Activated T-helper 9 cell treated with anti-CD3 and anti-CD28 coated beads, Interleukin-2, amount 50 U/mL, for 16 hours (primary cell): ENCODE results near the gene IL16.

ENCODE experiments used
- DNase-seq: peaks from one replicate; pipeline ENCODE4 v3.0.0-alpha.2; 2020; ENCODE audit warnings: low read depth

Gene IL16

DNA sequence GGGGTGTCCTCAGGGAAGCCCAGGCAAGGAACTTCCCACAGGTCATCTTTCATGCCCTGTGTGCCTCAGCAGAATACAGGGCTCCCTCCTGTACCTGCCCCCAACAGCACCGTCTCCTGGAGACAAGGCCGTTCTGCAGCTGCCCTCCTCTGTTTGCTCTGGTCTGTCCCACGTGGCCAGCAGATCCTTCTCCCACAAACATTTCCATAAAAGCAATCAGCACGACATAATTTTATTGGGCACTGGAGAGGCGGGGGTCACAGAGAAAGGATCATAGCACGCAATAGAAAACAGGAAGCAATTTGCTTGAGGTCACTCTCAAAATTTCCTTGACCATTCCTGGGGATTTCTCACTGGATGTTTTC lies 97.8 kb downstream of the IL16 start:
- DNase-seq: no peak

DNA sequence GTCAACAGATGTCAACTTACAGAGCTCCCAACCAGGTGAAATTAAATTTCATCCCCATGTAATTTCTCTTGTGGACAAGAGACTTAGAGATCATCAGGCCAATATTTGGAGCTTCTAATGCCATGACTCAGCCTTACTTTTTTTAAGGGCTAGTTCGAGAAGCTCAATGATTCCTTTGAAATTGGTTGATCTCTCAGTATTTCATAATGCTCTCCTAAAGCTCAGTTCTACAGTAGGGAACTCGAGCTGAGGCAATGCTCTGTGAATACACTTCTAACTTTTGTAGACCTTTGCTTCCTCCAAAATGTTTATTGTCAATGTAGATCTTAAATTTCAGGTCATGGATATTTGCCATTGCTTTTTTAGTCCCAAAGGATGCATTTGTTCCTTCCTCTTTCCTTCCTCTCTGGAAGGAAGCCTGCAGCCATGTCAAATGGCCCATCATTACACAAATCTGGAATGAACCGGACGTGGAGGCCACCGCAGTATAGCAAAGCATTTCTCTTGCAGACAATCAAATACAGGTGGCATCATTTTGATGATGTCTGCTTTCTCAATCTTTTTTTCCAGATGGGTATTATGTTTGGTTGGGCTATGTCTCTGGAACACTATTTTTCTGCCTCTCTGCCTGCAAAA lies 98.9 kb downstream of the IL16 start:
- DNase-seq: no peak

DNA sequence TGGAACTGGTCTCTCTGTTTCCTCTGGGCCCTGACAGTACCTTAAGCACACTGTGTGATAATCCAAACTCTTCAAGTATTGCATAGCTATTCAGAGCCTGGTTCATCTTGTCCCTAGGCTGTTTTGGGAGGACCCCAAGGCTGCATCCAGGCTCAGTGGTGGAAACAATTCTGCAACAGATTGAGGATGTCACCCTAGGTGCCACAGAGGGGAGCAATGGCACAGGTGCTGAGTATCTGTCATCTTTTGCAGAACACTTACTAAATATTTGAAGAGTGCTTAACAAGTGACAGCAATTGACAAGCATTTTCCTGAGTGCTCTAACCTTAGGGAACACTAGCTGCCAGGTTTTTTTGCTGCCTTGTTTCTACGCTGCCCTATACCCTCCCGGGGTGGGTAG lies 99.5 kb downstream of the IL16 start:
- DNase-seq: no peak

DNA sequence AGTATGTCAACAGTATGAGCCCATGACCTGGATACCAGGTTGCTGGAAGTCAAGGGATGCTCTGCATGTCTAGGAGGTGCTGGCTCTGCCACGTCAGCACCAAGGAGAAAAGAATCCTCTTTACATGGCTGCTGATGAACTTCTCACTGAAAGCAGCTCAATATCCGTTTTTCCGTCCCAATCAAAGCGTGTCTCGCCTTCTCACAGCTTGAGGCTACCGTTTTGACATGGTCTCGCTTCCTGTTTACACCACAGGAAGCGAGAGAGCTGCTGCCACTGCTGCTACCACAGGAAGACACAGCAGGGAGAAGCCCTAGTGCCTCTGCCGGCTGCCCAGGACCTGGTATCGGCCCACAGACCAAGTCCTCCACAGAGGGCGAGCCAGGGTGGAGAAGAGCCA lies 100.0 kb downstream of the IL16 start:
- DNase-seq: peak; percentile 53

DNA sequence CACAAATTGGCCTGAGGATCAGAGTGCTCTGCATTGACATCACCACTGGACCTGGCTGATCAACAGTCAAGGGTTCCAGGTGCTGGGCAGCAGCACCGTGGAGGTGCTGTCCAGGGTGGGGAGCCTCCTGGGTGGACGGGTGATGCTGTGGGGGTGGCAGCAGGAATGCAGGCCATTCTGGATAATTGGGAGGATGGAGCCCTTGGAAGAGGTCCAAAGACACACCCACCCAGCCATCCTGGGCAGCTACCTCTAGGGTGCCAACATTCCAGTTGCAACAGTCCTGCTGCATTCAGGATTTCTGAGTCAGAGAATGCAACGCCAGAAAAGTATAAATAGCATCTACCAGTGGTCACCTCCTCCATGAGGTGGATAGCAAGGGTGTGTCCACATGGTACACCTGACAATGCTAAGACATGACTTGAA lies 100.5 kb downstream of the IL16 start:
- no peak for DNase-seq

DNA sequence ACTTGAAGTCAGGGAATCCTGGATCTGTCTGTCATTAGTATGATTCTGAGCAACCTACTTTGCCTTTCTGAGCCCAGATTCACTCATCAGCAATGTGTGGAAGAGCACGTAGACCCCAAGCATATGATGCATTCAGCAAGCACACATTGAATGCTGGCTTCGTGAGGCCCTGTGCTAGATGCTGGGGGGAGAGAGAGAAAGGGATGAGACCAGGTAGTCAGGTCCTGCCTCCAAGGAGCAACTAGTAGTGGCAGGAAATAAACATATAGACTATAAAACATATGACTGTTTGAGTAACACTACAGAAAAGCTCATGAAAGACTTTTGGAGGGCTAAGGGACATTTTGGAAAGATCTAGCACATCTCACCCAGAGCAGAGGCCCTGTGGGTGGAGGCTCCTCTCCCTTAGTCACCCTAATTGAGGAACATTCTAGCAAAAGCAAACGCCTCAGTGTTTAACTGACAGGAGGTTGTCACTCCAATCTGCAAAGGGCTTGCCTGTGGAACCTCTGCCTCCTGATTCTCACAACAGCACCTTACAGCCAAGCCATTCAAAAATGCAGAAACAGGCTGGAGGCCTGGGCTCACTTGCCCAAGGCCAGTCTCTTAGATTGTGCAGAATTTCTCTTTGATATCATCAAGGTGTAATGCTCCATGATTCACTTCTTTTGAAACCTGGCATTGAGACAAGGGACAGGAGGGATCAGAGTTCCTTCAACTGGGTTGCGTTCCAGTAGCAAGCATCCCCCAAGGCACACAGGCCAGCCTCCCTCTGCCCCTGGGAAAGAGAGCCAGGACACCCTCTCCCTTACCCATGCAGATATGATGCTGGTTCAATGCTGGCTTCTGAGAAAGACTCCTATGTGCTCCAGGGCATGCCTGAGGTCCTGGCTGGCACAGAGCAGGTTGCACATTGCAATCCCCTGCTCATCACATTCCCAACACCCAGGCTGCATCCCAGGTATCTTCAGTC lies 101.2 kb downstream of the IL16 start:
- no peak for DNase-seq

DNA sequence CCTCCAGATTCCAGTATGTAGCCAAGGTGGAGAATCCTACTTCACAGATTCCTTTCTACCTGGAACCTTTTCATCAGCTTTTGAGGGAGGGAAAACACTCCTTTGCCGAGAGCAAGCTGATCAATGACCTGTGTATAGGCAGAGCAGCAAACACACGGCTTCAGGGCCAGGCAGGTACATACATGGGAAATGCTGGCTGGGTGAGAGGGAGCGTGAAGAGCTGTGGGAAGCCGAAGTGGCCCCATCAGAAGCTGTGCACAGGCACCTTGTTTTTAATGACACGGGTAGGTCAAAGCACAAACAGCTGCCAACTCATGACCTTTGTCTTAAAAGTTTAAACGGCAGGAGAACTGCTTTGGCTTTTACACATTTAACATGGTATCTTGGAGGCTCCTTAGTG lies 101.9 kb downstream of the IL16 start:
- no peak for DNase-seq

DNA sequence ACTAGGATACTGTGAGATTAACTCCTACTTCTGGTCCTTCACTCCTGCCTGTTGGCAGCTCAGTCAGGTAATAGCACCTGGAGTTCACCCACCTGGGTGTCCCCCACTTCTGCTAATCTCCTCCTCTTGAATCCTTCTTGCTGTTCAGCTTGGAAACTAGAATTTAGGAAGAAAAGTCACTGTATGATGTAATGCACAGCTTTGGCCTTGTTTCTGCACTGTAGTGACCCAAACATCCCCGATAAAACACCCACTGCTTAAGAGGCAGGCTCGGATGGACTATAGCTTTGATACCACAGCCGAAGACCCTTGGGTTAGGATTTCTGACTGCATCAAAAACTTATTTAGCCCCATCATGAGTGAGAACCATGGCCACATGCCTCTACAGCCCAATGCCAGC lies 102.5 kb downstream of the IL16 start:
- DNase-seq: no peak

DNA sequence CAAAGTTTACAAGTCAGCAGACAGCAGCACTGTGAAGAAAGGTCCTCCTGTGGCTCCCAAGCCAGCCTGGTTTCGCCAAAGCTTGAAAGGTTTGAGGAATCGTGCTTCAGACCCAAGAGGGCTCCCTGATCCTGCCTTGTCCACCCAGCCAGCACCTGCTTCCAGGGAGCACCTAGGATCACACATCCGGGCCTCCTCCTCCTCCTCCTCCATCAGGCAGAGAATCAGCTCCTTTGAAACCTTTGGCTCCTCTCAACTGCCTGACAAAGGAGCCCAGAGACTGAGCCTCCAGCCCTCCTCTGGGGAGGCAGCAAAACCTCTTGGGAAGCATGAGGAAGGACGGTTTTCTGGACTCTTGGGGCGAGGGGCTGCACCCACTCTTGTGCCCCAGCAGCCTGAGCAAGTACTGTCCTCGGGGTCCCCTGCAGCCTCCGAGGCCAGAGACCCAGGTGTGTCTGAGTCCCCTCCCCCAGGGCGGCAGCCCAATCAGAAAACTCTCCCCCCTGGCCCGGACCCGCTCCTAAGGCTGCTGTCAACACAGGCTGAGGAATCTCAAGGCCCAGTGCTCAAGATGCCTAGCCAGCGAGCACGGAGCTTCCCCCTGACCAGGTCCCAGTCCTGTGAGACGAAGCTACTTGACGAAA lies 103.1 kb downstream of the IL16 start:
- DNase-seq: no peak

DNA sequence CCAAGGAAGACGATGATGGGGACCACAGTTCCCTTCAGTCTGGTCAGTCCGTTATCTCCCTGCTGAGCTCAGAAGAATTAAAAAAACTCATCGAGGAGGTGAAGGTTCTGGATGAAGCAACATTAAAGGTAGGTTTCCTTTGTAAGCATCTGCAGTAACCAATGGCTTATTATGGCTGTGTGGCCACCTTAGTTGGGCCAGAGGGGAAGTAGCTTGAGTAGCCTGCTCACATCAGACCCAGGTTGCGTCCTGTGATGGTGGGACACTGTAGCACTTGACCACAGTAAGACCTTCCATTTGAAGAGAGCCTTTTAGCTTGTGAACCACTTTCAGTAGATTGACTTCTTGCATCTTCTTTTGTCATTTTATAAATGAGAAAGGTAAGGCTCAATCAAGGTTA lies 104.7 kb downstream of the IL16 start:
- no peak for DNase-seq

DNA sequence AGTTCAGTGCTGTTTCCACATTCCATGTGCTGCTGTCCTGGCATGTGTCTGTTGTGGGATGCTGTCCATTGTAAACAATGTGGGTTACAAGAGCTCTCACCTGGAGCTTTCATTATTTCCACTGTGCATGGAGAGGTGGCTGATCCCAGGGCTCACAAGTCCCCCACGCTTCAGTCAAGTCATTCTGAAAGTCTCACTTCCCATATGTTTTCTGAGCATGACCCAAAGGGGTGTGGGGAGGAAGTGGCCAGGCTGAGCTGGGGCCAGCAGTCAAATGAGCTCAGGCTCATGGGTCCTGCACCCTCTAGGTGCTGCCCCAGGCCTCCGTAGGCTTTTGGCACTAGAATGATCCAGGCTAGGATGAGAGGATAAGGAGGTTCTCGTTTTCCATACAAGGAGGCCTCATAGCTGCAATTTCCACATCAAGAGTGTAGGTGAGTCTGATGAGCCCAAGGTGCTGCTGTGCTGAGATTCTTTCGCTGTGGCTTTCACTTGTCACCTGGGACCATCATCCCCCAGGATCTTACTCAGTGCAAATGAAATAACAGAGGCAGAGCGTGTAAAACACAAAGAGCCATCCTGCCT lies 105.2 kb downstream of the IL16 start:
- DNase-seq: no peak

DNA sequence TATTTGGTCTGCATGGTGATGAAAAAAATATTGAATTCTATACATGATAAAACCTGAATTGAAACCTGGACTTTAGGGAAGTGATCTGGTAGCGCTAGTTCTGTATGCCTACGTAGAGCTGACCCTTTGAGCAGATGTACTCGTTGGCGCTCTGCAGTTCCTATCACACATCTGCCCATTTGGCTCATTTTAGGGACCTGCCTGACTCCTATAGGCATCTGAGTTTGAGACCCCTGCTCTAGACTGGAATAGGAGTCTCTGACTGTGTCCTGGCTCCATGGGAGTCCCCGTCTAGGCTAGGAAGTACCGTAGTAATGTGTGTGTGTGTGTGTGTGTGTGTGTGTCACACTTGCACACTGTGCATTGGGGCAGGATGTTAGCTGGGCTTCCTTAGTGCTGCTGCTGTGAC lies 106.0 kb downstream of the IL16 start:
- no peak for DNase-seq

DNA sequence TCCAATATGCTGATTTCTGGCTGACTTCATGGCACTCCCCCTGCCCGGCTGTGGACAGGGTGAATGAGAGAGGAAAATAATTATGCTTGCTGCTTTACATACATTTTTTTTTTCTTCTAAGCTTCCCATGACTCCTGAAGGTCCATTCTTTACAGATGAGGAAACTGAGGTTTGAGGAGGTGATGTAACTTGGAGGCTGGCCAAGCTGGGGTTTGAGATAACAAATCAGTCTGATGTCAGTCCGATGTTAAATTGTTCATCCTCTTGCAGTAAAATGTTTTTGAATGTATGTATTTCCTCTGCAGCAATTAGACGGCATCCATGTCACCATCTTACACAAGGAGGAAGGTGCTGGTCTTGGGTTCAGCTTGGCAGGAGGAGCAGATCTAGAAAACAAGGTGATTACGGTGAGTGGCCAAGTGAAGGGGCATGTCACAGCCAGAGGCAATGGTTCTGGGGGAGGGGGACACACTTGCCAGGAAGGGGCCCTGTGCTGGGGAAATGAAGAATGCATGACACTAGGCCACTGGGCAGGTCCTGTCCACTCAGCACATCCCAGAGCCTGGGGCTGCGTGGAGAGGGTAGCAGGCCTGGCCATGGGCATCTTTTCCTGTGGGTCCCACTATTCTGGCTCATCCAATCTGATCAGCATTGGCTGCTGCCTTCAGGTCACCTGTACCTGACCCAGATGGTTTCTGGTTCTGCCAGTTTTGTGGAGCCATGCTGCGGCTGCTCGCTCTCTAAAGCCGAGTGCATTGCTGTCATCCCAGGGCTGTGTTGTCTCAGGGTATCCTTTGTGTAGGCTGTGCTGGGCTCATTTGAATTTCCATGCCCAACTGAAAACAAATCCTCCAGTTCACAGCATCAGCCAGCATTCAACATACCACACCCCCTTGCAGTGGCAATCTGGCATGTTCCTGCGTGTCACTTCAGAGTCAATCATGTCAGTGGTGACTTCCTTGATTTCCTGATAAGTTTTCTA lies 106.9 kb downstream of the IL16 start:
- no peak for DNase-seq

DNA sequence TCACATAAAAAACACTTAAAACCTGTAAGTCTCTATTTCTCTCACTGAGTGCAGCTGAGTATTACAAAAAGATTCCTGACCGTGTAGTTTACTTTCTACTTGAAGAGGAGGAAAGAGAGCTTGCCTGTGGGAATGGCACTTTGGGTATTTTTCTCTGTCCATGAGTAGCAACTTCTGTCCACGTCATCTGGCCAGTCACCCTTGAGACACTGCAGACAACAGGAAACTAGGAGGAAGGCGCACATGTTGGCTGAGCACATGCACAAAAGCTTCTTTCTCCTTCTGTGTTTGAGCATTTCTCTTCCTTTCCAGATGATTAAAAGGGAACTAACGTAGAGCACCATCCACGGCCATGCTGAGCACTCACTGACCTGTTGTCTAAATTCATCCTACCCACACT lies 107.5 kb downstream of the IL16 start:
- no peak for DNase-seq

DNA sequence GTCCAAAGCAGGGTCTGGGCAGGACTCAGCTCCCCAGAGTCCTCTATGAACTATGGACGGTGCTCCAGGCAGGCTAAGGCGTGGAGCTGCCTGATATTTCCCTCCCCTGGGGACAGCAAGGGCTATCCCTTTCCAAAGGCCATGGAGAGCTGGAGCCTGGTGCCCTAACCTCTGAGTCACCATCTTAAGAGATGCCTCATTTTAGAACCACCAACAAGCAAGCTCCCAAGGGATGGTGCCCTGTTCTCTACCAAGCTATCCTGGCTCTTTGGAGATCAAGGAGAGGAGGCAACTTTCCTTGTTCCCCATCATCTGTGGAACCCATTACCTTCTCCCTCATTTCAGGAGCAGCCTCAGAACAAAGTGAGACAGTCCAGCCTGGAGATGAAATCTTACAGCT lies 111.6 kb downstream of the IL16 start:
- DNase-seq: no peak

DNA sequence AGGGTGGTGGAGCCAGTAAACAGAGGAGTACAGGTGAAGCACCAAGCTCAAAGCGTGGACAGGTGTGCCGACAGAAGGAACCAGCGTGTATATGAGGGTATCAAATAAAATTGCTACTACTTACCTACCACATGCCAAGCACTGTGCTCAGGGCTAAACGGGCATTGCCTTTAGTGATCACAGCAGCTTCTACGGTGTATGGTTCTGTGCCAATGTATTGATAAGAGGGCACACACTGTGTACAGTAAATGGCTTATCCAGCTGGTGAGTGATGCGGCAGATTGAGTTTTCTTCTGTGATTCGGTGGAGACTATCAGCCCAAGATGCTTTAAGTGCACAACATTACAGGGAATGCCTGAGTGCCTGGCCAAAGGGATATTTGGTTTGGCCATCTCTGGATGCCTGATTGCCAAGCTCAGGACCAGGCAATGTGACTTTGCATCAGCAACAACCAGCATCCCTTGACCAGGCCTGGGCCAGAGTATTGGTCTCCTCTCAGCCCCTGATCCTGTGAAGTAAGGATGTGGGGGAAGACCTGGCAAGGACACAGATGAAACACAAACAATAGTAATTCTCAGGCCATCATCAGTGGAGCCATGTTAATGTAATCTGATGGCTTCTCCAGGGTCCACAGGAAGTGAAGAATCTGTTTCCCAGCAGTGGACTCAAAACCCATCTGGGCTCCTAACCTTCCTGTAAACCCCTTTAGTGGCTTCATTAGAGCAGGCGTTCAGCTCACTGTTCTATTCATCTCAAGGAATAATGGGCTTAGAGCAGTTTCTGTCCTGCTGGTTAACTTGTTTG lies 113.2 kb downstream of the IL16 start:
- no peak for DNase-seq

DNA sequence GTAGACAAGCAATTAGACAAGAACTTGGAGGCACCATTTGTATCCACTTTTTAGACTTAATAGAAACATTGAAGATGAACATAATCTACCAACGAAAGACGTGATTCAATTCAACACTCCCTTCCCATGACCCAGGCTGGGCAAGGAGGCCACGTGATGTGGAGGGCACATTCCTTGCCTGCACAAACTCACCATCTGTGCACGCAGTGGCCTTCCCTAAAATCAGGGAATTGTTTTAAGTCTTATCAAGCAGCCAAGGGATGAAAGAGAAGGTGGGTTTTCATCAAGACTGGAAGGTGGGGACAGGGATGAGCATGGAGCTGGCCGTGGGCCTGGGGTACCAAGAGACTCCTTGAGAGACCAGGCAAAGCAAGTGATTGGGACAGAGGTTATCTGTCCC lies 113.8 kb downstream of the IL16 start:
- DNase-seq: no peak

DNA sequence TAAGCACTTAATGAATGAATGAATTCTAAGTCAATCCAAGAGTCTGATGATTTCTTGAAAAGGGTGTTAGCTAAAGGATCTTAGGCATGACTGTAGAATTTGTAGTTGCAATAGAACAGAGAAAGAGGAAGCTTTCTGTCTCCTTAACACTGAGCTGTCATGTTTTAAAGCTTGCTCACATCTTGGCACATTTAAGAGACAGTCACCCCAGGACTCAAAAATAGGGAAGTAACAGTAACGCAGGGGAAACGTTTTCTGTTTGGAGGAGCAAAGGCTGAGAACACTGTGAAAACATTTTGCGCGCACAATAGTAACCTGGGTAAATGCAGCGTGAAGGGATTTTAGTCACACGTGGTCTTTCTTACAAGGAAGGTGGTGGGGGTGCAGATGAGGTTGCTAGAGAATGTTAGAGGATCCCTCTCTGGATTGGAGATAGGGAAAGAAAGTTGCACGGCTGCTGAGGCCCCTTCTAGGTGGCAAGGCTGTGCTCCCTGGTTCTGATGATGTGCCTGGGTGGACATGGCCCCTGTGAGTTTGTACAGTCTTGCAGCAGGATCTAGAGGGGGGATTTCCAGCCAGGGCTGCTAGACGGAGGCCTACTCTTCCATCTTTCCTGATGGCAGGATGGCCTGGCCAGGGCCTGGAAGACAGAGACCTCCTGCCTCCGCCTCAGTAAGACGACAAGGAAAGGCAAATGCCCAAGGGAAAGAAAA lies 115.2 kb downstream of the IL16 start:
- no peak for DNase-seq

DNA sequence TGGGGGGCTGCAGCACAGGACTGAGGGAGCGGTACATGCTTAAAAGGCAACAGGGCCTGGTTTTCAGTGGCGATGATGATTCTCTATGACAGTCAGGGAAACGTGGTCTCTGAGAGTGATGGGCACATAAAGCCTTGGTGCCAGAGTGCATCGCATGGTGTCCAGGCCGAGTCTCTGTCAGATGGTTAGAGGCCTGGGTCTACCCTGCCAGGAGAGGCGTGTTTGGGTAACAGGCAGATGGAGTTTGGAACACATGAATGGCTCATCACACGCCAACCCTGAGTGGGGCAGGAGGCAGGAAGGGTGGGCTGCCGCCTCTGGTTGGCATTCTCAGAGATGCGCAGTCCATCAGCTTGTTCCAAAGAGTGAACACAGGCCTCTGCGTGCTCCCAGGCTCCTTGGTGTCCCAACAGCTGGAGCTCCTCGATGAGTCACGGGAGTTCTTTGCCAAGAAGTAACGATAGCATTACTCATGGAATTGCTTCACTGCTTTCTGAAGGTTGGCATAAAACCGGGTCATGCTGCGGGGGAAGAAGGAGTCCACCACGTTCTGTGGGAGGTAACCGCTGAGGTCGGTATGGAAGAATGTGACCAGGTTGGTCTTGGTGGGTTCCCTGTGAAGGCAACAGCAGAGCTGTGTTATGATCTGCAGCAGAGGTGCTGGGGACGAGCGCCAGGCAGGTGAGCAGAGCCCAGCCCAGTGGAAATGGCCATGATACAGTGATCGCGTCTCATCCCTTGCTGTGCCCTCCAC lies 116.3 kb downstream of the IL16 start:
- DNase-seq: no peak
